BE2C (cell line): ENCODE measurements around the gene MAPK7.

Experiments used
- DNase-seq: peaks from one replicate; pipeline ENCODE4 v3.0.0-alpha.2; 2020
- H3K27me3 ChIP-seq: fragments of 250-450 bp; sonication (Bioruptor Pico); 2 replicates; pipeline ENCODE4 v1.5.1; 2020; ENCODE audit warnings: mild to moderate bottlenecking
- H3K36me3 ChIP-seq: fragments of 250-450 bp; sonication (Bioruptor Pico); 2 replicates; pipeline ENCODE4 v1.5.1; 2020; ENCODE audit warnings: mild to moderate bottlenecking
- H3K4me1 ChIP-seq: fragments of 250-450 bp; sonication (Bioruptor Pico); 2 replicates; pipeline ENCODE4 v1.5.1; 2020
- H3K4me3 ChIP-seq: 2 replicates; pipeline ENCODE4 v1.5.1; 2011; ENCODE audit warnings: low read depth, low read length
- H3K9me3 ChIP-seq: fragments of 250-450 bp; sonication (Bioruptor Pico); 2 replicates; pipeline ENCODE4 v1.5.1; 2020
- TF ChIP-seq, protein P1 (sequence below): IDR thresholded peaks from 2 replicates; pipeline ENCODE4 v1.5.1; 2012; ENCODE audit warnings: mild to moderate bottlenecking, low read depth, low read length

MAPK7 gene

DNA sequence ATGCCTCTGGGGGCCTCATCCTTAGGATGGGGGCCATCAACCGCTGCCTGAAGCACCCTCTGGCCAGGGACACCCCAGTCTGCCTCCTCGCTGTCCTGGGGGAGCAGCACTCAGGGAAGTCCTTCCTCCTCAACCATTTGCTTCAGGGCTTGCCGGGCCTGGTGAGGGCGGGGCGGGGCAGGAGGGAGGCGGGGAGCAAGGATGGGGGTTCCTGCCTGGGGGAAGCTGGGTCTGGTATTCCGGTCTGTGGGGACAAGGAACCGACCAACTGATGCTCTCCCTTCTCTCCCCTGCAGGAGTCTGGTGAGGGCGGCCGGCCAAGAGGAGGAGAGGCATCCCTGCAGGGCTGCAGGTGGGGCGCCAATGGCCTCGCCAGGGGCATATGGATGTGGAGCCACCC is 34.7 kb downstream of the MAPK7 start:
- no peak for DNase-seq
- H3K4me1 ChIP-seq, result no peaks in the 10 kb centered on the region
- no peak overlapping the region for H3K4me3 ChIP-seq
- H3K36me3 ChIP-seq, result no peaks in the 10 kb centered on the region
- no peaks in the 10 kb centered on the region for H3K27me3 ChIP-seq
- H3K9me3 ChIP-seq, result no peaks in the 10 kb centered on the region
- TF ChIP-seq, protein P1, sequence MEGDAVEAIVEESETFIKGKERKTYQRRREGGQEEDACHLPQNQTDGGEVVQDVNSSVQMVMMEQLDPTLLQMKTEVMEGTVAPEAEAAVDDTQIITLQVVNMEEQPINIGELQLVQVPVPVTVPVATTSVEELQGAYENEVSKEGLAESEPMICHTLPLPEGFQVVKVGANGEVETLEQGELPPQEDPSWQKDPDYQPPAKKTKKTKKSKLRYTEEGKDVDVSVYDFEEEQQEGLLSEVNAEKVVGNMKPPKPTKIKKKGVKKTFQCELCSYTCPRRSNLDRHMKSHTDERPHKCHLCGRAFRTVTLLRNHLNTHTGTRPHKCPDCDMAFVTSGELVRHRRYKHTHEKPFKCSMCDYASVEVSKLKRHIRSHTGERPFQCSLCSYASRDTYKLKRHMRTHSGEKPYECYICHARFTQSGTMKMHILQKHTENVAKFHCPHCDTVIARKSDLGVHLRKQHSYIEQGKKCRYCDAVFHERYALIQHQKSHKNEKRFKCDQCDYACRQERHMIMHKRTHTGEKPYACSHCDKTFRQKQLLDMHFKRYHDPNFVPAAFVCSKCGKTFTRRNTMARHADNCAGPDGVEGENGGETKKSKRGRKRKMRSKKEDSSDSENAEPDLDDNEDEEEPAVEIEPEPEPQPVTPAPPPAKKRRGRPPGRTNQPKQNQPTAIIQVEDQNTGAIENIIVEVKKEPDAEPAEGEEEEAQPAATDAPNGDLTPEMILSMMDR, result no peak

DNA sequence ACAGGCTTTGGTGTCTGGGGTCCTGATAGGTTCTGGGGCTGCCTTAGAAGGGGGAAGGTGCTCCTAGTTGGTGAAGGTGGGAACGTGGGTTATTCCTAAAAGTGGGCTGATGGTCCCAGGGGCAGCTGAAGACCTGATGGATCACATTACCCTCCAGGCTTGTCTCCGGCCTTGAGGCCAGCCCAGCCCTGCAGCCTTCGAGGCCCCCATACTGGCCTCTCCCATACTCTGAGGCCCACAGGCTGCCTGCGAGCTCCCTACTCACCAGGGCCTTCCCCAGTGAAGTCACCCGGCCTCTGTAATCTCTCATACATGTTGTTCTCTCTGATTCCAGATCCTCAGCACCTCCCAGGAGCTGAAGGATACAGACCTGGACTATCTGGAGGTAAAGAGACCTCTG is 35.5 kb downstream of the MAPK7 start:
- no peaks in the 10 kb centered on the region for H3K27me3 ChIP-seq
- H3K36me3 ChIP-seq, result no peaks in the 10 kb centered on the region
- H3K4me1 ChIP-seq, result no peaks in the 10 kb centered on the region
- DNase-seq, result no peak
- H3K9me3 ChIP-seq, result no peaks in the 10 kb centered on the region
- TF ChIP-seq, protein P1, result no peak
- no peak overlapping the region for H3K4me3 ChIP-seq

DNA sequence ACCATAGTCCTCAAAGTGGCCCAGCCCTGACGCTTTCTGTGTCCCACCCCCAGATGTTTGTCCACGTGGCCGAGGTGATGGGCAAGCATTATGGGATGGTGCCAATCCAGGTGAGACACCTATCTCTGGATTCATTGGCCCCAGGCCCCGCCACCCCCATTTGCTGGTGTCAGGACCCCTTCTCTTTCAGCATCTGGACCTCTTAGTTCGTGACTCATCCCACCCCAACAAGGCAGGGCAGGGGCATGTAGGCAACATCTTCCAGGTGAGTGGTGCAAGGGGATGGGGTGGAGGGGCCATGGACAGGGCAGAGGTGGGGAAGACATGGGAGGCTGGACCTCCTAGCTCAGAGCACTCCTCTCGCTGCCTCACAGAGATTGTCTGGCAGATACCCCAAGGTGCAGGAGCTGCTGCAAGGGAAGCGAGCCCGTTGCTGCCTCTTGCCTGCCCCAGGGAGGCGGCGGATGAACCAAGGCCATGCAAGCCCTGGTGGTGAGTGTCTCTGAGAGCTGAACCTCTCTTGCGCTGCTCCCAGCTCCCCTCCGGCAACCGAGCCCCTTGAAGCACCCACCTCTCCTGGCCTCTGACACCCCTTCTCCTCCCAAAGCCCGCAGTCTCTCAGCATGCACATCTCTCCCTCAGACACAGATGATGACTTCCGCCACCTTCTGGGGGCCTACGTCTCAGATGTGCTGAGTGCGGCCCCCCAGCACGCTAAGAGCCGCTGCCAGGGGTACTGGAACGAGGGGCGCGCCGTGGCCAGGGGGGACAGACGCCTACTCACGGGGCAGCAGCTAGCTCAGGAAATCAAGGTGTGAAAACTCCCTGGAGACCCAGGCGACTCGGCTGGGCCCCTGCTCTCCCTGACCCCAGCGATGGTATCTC is 36.3 kb downstream of the MAPK7 start:
- no peak for DNase-seq
- no peaks in the 10 kb centered on the region for H3K27me3 ChIP-seq
- H3K9me3 ChIP-seq, result no peaks in the 10 kb centered on the region
- TF ChIP-seq, protein P1, result no peak
- no peaks in the 10 kb centered on the region for H3K36me3 ChIP-seq
- no peak overlapping the region for H3K4me3 ChIP-seq
- H3K4me1 ChIP-seq, result no peaks in the 10 kb centered on the region

DNA sequence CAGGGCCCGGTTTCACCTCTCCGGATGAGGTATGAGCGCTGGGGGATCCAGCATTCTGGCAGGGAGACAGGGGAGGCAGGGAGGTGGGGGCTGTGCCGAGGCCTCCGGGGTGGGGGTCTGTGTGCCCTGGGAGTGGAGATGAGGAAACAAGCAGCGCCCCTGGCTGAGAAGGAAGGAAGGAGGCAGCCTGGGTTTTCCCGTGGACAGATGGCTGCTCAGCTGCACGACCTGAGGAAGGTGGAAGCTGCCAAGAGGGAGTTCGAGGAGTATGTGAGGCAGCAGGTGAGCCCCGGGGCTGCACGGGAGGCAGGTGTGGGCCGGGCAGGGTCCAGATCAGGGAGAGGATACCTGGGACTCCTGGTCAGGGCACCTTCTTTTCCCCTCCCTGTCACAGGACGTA is 37.0 kb downstream of the MAPK7 start:
- H3K36me3 ChIP-seq, result no peaks in the 10 kb centered on the region
- H3K9me3 ChIP-seq, result no peaks in the 10 kb centered on the region
- no peak for DNase-seq
- H3K4me3 ChIP-seq, result no peak overlapping the region
- TF ChIP-seq, protein P1, result no peak
- no peaks in the 10 kb centered on the region for H3K27me3 ChIP-seq
- no peaks in the 10 kb centered on the region for H3K4me1 ChIP-seq

DNA sequence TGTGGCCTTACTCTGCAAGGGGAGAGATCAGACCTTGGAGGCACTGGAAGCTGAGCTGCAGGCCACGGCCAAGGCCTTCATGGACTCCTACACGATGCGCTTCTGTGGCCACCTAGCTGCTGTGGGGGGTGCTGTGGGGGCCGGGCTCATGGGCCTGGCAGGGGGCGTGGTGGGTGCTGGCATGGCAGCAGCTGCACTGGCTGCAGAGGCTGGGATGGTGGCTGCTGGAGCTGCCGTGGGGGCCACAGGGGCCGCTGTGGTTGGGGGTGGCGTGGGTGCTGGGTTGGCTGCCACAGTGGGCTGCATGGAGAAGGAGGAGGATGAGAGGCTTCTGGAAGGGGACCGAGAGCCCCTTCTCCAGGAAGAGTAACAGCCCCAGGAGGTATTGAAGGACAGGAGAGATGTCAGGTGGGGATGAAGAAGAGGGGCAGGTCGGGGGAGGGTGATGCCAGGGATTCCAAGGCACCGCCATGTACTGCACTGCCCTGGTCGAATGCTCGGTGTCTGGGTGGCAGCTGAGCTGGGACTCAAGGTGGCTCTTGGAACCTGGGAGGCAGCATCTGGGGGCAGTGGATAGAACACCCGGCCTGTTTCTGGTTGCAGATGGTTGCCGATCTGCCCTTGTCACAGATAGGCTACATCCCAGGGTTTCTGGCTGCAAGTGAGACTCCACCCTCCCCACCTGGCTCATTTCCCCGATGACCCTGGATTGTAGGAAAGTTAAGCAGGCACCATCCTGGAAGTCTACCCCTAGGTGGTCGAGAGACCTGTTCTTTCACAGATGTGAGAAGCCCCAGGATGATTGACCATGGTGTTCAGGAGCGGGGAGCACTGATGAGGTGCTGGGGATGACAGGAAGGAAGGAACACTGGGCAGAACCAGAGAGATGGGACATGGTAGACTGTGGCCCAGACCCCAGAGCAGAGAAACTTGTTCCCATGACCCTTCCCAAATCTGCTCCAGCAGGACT is 37.8 kb downstream of the MAPK7 start:
- H3K9me3 ChIP-seq, result no peaks in the 10 kb centered on the region
- H3K4me1 ChIP-seq, result no peaks in the 10 kb centered on the region
- H3K36me3 ChIP-seq, result no peaks in the 10 kb centered on the region
- H3K27me3 ChIP-seq, result no peaks in the 10 kb centered on the region
- TF ChIP-seq, protein P1, result no peak
- no peak overlapping the region for H3K4me3 ChIP-seq
- DNase-seq, result no peak

DNA sequence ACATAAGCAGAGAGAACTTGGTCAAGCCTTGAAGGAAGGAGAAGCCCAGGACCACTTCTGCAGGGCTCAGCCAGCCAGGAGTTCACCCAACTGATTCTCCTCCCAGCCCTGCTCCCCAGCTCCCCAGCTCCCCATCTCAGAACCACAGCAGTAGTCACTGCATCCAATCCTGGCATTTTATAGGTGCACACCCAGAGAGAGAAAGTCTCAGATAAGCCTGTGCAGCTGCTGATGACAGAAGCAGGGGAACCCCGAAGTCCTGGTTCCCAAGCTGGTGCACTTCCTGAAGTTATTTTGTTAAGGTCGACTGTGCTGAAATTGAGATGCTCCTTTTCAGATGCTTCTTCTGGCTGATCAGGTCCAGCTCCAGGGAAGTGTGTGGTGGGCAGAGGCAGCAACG is 39.3 kb downstream of the MAPK7 start:
- Histone ChIP-seq H3K36me3 (no peaks in the 10 kb centered on the region), H3K4me1 (no peaks in the 10 kb centered on the region), H3K4me3 (no peak overlapping the region), H3K27me3 (no peaks in the 10 kb centered on the region), H3K9me3 (no peaks in the 10 kb centered on the region)
- TF ChIP-seq, protein P1, result no peak
- no peak for DNase-seq
